Fibroblast of skin of left biceps (primary cell): Measurements from ENCODE around the gene SPATA31A1.
"Not testable (repeated sequence)": the region's sequence is repeated elsewhere in the genome, so short reads cannot be mapped to it uniquely, and the experiment has no call there.

Source experiments
- DNase-seq, 2 experiments: peaks; one replicate each; pipeline ENCODE4 v3.0.0-alpha.2; 2013; ENCODE audit warnings: low read depth in 2 of 2

The SPATA31A1 gene

DNA sequence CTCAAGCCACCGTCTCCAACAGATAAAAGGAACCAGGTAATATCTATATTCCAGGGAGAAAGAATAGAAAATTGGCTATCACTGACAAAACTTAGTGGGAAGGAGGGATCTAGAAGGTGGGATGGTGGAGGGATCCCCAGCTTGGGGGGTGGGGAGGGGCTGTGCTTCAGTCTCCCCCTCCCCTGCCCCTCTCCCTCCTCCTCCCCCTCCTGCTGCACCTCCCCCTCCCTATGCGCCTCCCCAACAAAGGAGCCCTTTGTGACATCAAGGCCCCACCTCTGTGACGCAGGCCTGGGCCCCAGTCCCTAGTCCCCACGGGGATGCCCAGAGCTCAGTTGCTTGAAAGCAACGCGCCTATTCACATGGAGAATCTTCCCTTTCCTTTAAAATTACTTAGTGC is at the start of gene SPATA31A1:
SPATA31A1 (plus strand) TSS at position 301 of the 400 bp plus-strand sequence; CDS start at position 363, 62 bp downstream.
- DNase-seq = not testable (repeated sequence)

DNA sequence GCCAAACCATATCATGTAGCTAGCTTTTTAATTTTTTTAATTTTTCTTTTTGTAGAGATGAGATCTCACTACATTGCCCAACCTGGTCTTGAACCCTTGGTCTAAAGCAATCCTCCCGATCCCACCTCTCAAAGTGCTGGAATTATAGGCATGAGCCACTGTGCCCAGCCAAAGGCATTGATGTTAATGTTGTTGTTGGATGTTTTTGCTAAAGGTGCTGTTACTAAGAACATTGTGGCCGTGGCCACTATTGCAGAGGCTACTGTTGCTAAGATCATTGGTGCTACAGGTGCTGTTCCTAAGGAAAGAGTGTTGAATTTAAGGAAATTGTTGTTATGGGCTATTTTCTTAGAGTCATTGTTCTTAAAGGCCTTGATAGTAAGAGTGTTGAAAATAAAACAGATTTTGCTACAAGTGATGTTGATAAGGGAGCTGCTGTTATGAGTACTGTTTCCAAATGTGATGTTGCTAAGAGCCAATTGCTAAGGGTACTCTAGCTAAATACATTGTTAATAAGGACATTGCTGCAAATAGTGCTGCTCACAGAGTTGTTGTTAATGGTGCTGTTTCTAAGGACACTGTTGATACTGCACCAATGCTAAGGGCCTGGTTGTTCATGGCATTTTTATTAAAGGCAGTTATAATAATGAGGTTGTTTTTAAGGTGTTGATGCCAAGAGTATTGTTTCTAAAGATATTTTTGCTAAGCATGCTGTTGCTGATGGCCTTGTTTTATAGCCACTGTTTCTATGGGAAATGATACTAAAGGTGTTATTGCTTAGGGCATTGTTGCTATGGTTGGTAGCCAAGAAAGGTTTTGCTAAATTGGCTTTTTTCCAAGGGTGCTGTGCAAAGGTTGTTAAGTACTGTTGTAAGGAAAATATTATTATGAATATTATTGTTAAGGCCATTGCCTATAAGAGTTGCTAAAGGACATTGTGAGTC is 52.1 kb downstream of the SPATA31A1 start:
- not testable (repeated sequence) for DNase-seq

DNA sequence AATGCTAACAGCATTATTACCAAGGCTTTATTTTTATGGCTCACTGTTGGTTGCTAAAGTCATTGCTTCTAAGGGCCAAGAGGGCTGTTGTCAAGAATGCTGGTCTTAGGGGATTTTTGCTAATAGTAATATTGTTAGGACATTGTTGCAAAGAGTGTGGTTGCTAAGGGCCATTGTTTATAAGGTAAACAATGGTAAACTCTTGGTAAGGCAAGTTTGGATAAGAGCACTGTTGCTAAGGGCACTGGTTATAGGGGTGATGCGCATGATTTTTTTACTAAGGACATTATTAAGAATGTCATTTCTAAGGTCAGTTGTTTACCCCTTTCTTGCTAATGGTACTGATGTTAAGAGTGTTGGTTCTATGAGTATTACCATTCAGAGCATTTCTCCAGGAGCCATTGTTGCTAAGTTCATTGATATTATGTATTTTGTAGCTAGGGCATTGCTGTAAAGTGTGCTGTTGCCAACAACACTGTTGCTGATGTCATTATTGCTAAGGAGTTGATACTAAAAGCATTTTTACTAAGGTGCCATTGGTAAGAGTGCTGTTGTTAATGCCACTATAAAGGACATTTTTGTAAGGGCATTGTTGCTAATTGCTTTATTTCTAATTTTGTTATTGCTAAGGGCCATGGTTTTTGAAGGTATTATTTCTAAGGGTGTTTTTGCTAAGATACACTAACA is 55.9 kb downstream of the SPATA31A1 start:
- not testable (repeated sequence) for DNase-seq
